Measurements from ENCODE around the gene BTBD9. TPM values are rescaled to one million over a fixed set of nuclear protein-coding genes. Genes with fewer than 3 reads are reported as not detected.
"Not testable (repeated sequence)": the region's sequence is repeated elsewhere in the genome, so short reads cannot be mapped to it uniquely, and the experiment has no call there.

BTBD9 gene
- total RNA-seq, 2 experiments from 2014 or later = 6.2 to 6.4 TPM

DNA sequence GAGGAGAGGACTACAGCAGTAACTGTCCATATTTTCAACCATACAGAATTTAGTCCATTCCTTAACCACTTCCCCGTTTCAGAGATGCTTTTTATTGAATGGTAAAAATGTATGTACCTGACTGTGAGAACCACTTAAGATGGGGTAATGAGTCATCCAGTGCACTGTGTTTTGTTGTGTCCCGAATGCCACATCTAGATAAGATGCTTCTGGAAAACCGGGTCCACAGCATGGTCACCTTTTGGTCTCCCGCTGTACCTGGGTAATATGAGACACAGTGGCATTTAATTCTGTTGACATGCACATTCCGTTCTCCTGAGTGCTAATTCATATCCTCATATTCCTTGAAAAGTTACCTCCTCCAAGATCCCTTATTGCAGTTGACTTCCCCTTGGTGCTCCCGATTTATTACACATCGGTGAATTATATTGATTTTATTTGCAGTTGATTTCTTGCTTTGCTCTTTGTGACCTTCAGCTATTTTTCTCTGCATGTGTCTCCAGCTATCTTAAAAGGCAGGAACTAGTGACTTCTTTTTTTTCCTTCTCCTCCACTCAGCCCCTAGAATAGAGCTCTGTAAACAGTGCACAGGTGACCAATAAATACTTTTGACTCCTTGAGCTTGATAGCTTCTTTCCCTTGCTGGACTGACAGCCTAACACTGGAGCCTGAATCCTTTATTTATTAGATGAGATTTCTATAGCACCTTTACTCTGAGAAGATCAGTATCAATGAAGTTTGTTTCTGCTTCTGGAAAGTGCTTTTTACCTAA is 505.6 kb downstream of the BTBD9 start:
- no peaks in the 10 kb centered on the region for H3K9me3 Mint-ChIP-seq
- CTCF ChIA-PET = no interaction called here

DNA sequence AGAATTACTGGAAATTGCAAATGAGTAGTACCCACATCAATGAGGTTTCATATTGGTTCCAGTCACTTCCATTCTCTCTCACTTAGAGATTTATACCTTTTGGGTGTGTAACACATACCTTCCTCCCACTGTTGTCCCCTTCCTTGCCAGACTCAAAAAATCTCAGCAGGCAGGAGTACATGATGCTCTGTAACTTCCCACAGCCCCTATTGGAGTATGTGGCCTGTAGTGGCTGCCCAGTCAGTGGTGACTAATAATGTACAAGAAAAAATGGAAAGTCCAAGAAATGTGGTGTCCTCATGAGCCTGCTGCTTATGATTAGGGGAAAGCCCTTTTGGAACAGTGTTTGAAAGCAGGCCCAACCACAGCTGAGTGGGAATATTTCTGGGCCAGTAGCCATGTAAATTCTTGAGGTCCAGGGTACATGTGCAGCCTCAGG is 508.2 kb downstream of the BTBD9 start:
- ChIA-PET POLR2A (interaction anchor here (2.0 kb wide), 1 partner anchor 14 kb away, joined by 5 read pairs; no protein-coding TSS in a partner anchor), CTCF (no interaction called here)
- ATAC-seq = peak; percentile 85
- no peak for TF ChIP-seq CTCF (IDR thresholded peaks at IDR 0.05)
- Mint-ChIP-seq H3K9me3 (no peaks in the 10 kb centered on the region), H3K27ac (peak overlapping the region; percentile 28), H3K4me3 (no peak overlapping the region), H3K27me3 (no peaks in the 10 kb centered on the region), H3K36me3 (ENCODE audit: low read depth) (peaks cover 22% of the 10 kb centered on the region), H3K4me1 (ENCODE audit: low read depth) (peaks cover 28% of the 10 kb centered on the region)
- intact Hi-C loops (cut with micrococcal nuclease) = no loop called here
- peak; percentile 17 for DNase-seq

More for the DNA sequence above, 505.6 kb downstream of the BTBD9 start:
- no peak for ATAC-seq
- no peaks in the 10 kb centered on the region for H3K27me3 Mint-ChIP-seq
- DNase-seq = no peak
- intact Hi-C loops (cut with micrococcal nuclease) = no loop called here
- peaks cover 19% of the 10 kb centered on the region for H3K36me3 Mint-ChIP-seq (ENCODE audit: low read depth)
- peaks cover 25% of the 10 kb centered on the region for H3K4me1 Mint-ChIP-seq (ENCODE audit: low read depth)
- POLR2A ChIA-PET = interaction anchor here (0.6 to 0.7 kb wide), 2 partner anchors 22 to 25 kb away, joined by 3 read pairs; no protein-coding TSS in a partner anchor
- no peak overlapping the region for H3K27ac Mint-ChIP-seq
- H3K4me3 Mint-ChIP-seq = no peak overlapping the region
- TF ChIP-seq CTCF (IDR thresholded peaks at IDR 0.05) = no peak

GRCh38 chr6:38127284-38127683 is 512.4 kb downstream of the BTBD9 start:
- H3K27ac Mint-ChIP-seq = no peak overlapping the region
- H3K36me3 Mint-ChIP-seq (ENCODE audit: low read depth) = peaks cover 36% of the 10 kb centered on the region
- intact Hi-C loops (cut with micrococcal nuclease) = no loop called here
- ChIA-PET POLR2A (interaction anchor here (0.9 kb wide), 1 partner anchor 16 kb away, joined by 3 read pairs; no protein-coding TSS in a partner anchor), CTCF (interaction anchor here (1.1 kb wide), 1 partner anchor 15 kb away, joined by 3 read pairs; no protein-coding TSS in a partner anchor)
- H3K9me3 Mint-ChIP-seq = no peaks in the 10 kb centered on the region
- ATAC-seq = no peak
- H3K4me1 Mint-ChIP-seq (ENCODE audit: low read depth) = peaks cover 25% of the 10 kb centered on the region
- no peak overlapping the region for H3K4me3 Mint-ChIP-seq
- TF ChIP-seq CTCF (IDR thresholded peaks at IDR 0.05) = no peak
- DNase-seq = no peak
- no peaks in the 10 kb centered on the region for H3K27me3 Mint-ChIP-seq

GRCh38 chr6:38124224-38124926 is 515.4 kb downstream of the BTBD9 start:
- CTCF ChIA-PET; H3K27ac Mint-ChIP-seq; H3K4me3 Mint-ChIP-seq; DNase-seq; ATAC-seq; H3K9me3 Mint-ChIP-seq; H3K4me1 Mint-ChIP-seq (ENCODE audit: low read depth); H3K27me3 Mint-ChIP-seq; intact Hi-C loops (cut with micrococcal nuclease); POLR2A ChIA-PET: not testable (repeated sequence)
- peaks cover 45% of the 10 kb centered on the region for H3K36me3 Mint-ChIP-seq (ENCODE audit: low read depth)

GRCh38 chr6:38119516-38119915 is 520.2 kb downstream of the BTBD9 start:
- Mint-ChIP-seq H3K4me3 (no peak overlapping the region), H3K4me1 (ENCODE audit: low read depth) (peaks cover 6% of the 10 kb centered on the region), H3K9me3 (no peaks in the 10 kb centered on the region), H3K36me3 (ENCODE audit: low read depth) (peaks cover 38% of the 10 kb centered on the region), H3K27me3 (no peaks in the 10 kb centered on the region), H3K27ac (no peak overlapping the region)
- CTCF ChIA-PET = no interaction called here
- POLR2A ChIA-PET = no interaction called here
- DNase-seq = no peak
- no peak for ATAC-seq
- intact Hi-C loops (cut with micrococcal nuclease) = no loop called here
- no peak for TF ChIP-seq CTCF (IDR thresholded peaks at IDR 0.05)
